Measurements from ENCODE around the gene MEPCE.

The MEPCE gene

GRCh38 chr7:100465299-100465698, 35.7 kb downstream of the MEPCE start:
- no peak for DNase-seq

GRCh38 chr7:100465702-100466311, 36.2 kb downstream of the MEPCE start:
- peak in 1 of 2 donors; percentile 18 for DNase-seq

DNA sequence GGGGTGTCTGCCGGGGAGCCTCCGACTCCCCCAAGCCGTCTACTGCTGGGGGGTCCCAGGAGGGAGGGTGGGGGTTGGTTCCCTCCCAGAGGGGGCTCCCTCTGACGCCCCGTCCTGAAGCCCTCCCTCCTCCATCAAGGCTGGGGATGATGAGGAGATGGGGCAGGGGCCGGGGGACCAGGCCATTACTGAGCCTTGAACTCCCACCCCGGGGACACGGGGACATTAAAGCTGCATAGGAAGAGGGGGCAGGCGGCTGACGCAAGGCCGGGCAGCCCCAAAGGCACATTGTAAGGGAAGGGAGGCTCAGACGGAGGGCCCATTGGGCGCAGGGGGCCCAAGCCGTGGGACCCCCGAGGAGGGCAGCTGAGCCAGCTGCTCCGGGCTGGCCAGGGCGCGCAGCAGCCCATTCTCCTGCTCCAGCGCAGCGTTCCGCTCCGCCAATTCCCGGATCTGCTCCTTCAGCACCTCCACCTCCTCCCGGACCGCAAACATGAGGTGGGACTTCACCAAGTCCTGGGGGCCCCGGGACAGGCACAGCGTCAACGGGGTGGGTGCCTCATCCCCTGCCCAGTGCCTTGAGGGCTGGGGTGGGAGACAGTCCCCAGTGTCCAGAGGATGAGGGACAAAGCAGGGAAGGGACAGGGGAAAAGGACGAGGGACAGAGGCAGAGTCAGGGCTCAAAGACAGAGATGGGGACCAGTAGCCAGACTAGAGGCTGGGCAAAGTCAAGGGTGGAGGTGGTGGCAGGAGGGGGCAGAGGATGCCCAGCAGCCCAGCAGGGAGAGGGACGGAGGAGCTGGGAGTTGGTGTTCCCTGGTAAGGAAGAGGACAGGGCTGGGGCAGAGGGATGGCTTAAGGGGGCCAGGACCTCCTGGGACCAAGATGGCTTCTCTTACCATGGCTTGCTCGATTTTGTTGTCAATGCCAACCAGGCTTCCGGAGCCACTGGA, 37.3 kb downstream of the MEPCE start:
- no peak for DNase-seq

- DNase-seq: no peak
These were observed 38.2 kb downstream of the MEPCE start for GRCh38 chr7:100467638-100468373.

DNA sequence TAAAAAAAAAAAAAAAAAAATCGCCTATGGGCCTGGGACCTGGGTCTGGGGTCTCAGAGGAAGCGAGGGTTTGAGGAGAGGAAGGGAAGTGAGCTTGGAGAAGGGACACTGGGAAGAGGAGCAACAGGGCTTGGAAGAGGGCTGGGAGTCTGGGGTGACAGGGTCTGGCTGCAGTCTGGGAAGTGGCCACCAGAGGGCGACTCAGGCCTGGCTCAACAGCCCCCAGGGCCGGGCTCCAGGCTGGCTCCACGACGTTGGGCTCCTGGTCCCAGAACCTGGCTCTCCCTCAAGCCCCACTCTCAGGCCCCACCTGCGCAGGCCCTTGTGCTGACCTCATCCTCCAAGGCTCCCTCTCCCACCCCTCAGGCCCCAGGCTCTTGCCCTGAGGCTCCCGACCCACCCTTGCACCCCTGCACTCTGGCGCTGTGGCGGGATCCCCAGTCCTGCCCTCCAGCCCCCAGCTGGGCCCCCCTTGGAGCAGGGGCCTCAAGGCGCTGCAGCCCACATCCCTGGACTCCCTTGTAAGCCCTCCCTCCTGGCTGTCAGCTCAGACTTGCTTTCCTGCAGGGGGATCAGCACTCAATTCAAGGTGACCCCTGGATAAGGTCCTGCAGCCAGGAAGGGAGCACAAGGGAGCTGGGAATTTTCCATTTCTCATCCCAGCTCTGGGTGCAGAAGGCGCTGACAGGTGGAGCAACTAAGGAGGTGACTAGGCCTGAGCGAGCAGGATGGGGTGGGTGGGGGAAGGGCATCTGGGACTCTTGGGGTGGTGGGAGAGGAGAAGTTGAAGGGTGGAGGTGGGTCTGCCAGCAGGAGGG, 39.8 kb downstream of the MEPCE start:
- DNase-seq: peak; percentile 61 to 67

- DNase-seq: no peak
These were observed 41.4 kb downstream of the MEPCE start for GRCh38 chr7:100471021-100471420.

- DNase-seq: no peak
These were observed 42.7 kb downstream of the MEPCE start for GRCh38 chr7:100472121-100472851.

- no peak for DNase-seq
These were observed 43.3 kb downstream of the MEPCE start for GRCh38 chr7:100472854-100473499.

DNA sequence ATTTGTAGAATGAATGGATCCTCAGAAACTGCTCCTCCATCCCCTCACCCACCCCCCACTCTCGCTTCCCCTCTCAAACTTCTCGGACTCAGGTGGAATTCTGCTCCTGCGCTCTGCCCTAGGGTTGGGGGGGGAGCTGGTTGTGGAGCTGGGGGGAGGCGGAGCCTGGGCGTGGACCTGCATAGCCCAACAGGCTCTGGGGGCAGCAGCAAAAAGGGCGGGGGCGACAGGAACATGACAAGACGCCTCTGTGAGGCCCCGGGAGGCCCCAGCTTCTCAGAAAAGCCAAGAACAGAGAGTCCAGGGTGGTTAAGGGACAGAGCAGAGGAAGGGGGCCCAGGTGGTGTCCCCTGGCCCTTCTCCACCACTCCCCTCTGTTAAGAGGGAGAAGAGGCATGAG, 45.9 kb downstream of the MEPCE start:
- DNase-seq: no peak

GRCh38 chr7:100476101-100476780, 46.6 kb downstream of the MEPCE start:
- DNase-seq: peak in 1 of 2 donors; percentile 18

- no peak for DNase-seq
These were observed 47.6 kb downstream of the MEPCE start for GRCh38 chr7:100476903-100477870.

DNA sequence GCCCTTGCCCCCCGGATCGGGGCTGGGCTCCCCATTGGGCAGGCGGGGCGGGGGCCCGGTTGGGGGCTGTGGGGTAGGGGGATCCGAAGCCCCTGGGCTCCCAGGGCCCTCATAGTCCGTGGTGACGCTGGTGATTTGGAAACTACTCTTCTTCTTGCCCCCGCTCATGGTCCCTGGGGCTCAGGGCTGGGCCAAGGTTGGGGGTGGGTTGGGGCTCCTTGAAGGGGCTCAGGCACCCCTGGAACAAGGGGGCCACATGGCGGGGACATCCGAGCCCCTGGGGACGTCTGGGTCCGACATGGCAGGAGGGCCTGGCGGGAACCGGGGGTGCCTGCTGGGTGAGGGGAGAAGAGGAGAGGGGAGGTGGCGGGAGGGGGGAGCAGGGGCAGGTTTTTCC, 48.2 kb downstream of the MEPCE start:
- DNase-seq: no peak

GRCh38 chr7:100478958-100479660, 49.5 kb downstream of the MEPCE start, which contains the start of gene TSC22D4:
TSS of gene TSC22D4 (minus strand) at chr7:100479214. CDS start at chr7:100478038, 1,176 bp downstream.
- DNase-seq: peak; percentile 87 to 97

GRCh38 chr7:100481466-100481865, 51.8 kb downstream of the MEPCE start:
- DNase-seq: no peak

- no peak for DNase-seq
These were observed 53.1 kb downstream of the MEPCE start for GRCh38 chr7:100482728-100483089.

DNA sequence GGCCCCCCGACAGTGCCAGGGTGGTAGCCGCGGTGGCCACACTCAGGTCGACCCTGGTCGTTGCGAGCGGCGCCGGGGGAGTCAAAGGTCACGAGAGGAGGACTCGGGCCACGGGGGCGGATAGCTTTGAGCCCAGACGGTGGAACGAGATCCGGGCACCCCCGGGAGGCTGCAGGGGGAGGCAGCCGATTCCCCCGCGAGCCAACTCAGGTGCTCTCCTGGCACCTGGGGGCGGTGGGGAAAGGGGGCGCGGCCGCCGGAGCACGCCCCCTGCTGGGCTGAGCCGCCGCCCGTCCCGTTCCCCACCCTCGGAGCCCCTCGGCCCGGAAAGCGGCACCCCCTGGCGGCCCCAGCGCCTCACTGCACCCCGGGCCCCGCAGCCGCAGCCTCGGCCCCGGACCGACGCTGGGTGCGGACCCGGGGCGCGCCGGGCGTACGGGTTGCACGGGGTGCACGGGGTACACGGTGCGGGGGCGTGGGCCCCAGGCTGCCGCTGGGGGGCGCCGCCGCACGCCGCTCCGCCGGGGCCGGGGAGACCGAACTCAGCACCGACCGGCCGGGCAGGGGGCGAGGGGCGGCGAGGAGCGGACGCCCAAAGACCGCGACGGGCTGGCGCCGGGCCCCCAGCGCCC, 53.6 kb downstream of the MEPCE start:
- DNase-seq: peak; percentile 39
